GM12878 (cell line): ENCODE measurements around the gene CTNNA2.

Experiments used
- POLR2A ChIP-seq: IDR thresholded peaks from 2 replicates; pipeline ENCODE4 v1.6.1; 2011; ENCODE audit warnings: low read depth, mild to moderate bottlenecking, low read length
- SRF ChIP-seq, 2 experiments: IDR thresholded peaks; 2 replicates each; pipeline ENCODE4 v1.6.1; 2011; ENCODE audit warnings: low read depth in 2 of 2, low read length in 2 of 2, mild to moderate bottlenecking in 1 of 2, moderate library complexity in 1 of 2
- TAF1 ChIP-seq: IDR thresholded peaks from 2 replicates; pipeline ENCODE4 v1.6.1; 2011; ENCODE audit warnings: mild to moderate bottlenecking, low read depth, low read length, borderline replicate concordance
- TCF3 ChIP-seq: IDR thresholded peaks from 2 replicates; pipeline ENCODE4 v1.6.1; 2012; ENCODE audit warnings: low read depth, mild to moderate bottlenecking, low read length, borderline replicate concordance; ENCODE audit not compliant: insufficient read depth
- TF ChIP-seq, protein P1 (sequence below): fragments of 450-650 bp; IDR thresholded peaks from 2 replicates; pipeline ENCODE4 v1.6.1; 2017; ENCODE audit warnings: antibody characterized with exemption, mild to moderate bottlenecking, moderate library complexity

DNA sequence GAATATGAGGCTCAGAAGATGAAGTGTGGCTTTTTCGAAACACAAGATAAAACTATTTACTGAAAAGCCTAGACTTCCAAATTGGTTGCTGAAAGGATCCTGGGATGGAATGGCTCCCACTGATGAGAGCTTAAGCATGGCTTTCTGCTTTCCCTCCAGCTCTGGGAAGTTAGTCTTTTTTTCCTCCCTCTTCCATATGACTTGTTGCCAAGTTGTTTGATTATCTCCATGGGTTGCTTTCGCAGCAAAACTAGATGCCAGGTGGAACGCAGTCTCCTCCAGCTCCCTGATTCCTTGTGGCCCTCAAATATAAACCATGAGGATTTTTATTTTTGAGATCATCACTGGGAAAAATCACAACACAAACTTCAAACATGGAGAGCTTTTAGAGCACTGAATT lies 515.2 kb downstream of the CTNNA2 start:
- TF ChIP-seq POLR2A, result no peak
- TF ChIP-seq TAF1, result no peak
- TF ChIP-seq, protein P1, sequence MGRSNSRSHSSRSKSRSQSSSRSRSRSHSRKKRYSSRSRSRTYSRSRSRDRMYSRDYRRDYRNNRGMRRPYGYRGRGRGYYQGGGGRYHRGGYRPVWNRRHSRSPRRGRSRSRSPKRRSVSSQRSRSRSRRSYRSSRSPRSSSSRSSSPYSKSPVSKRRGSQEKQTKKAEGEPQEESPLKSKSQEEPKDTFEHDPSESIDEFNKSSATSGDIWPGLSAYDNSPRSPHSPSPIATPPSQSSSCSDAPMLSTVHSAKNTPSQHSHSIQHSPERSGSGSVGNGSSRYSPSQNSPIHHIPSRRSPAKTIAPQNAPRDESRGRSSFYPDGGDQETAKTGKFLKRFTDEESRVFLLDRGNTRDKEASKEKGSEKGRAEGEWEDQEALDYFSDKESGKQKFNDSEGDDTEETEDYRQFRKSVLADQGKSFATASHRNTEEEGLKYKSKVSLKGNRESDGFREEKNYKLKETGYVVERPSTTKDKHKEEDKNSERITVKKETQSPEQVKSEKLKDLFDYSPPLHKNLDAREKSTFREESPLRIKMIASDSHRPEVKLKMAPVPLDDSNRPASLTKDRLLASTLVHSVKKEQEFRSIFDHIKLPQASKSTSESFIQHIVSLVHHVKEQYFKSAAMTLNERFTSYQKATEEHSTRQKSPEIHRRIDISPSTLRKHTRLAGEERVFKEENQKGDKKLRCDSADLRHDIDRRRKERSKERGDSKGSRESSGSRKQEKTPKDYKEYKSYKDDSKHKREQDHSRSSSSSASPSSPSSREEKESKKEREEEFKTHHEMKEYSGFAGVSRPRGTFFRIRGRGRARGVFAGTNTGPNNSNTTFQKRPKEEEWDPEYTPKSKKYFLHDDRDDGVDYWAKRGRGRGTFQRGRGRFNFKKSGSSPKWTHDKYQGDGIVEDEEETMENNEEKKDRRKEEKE, result no peak
- no peak for TF ChIP-seq TCF3
- TF ChIP-seq SRF (IDR thresholded peaks at IDR 0.05; ENCODE audit: low read depth in 2 of 2, low read length in 2 of 2), result no peak
